Posterior cingulate gyrus (tissue), 11 donors: ENCODE measurements around the gene NCOA3.
"Not testable (repeated sequence)": the region's sequence is repeated elsewhere in the genome, so short reads cannot be mapped to it uniquely, and the experiment has no call there.

Experiments used
- DNase-seq, 10 donors: peaks; one replicate each; pipeline versions ENCODE4 v3.0.0 to v3.0.0-alpha.2; 2020 to 2021; ENCODE audit warnings: mixed read lengths in 3 of 10
- intact Hi-C: fragments of 100-400 bp; cut with DNase I; formaldehyde crosslinking; loops from one replicate; pipeline ENCODE4 v1.15.1; 2023

Gene NCOA3

GRCh38 chr20:47557791-47558190 lies 56.1 kb downstream of the NCOA3 start:
- intact Hi-C loops: no loop called here

GRCh38 chr20:47558295-47559066 lies 56.8 kb downstream of the NCOA3 start:
- DNase-seq: no peak
- intact Hi-C loops: no loop called here

More at GRCh38 chr20:47557791-47558190, 56.1 kb downstream of the NCOA3 start:
- no peak for DNase-seq

GRCh38 chr20:47559141-47559540 lies 57.5 kb downstream of the NCOA3 start:
- DNase-seq: no peak
- intact Hi-C loops: no loop called here

GRCh38 chr20:47561180-47561579 lies 59.5 kb downstream of the NCOA3 start:
- DNase-seq: no peak
- intact Hi-C loops: no loop called here

GRCh38 chr20:47561603-47562583 lies 60.2 kb downstream of the NCOA3 start:
- no peak for DNase-seq
- intact Hi-C loops: no loop called here

- no peak for DNase-seq
- intact Hi-C loops: no loop called here
Measured at GRCh38 chr20:47566269-47566668, 64.6 kb downstream of the NCOA3 start.

- no peak for DNase-seq
- intact Hi-C loops: no loop called here
Measured at GRCh38 chr20:47568019-47568418, 66.3 kb downstream of the NCOA3 start.

- DNase-seq: no peak
- intact Hi-C loops: no loop called here
Measured at GRCh38 chr20:47568837-47569410, 67.2 kb downstream of the NCOA3 start.

GRCh38 chr20:47571426-47571825 lies 69.7 kb downstream of the NCOA3 start:
- intact Hi-C loops: no loop called here
- no peak for DNase-seq

GRCh38 chr20:47572105-47572729 lies 70.5 kb downstream of the NCOA3 start:
- DNase-seq: no peak
- intact Hi-C loops: no loop called here

- no peak for DNase-seq
- intact Hi-C loops: no loop called here
Measured at GRCh38 chr20:47573559-47573958, 71.9 kb downstream of the NCOA3 start.

- DNase-seq: no peak
- intact Hi-C loops: no loop called here
Measured at GRCh38 chr20:47574616-47575364, 73.1 kb downstream of the NCOA3 start.

- intact Hi-C loops: loop anchor here (2.0 kb wide), 1 partner anchor 74 kb away; no protein-coding TSS in a partner anchor
- peak in 4 of 10 donors; percentile 11 to 81 (median 14) for DNase-seq
Measured at GRCh38 chr20:47576516-47577033, 74.9 kb downstream of the NCOA3 start.

- intact Hi-C loops: loop anchor here (2.0 kb wide), 1 partner anchor 75 kb away; no protein-coding TSS in a partner anchor
- DNase-seq: no peak
Measured at GRCh38 chr20:47577314-47577713, 75.6 kb downstream of the NCOA3 start.

- DNase-seq: no peak
- intact Hi-C loops: no loop called here
Measured at GRCh38 chr20:47578543-47578942, 76.9 kb downstream of the NCOA3 start.

GRCh38 chr20:47580686-47581085 lies 79.0 kb downstream of the NCOA3 start:
- not testable (repeated sequence) for DNase-seq

GRCh38 chr20:47581090-47581489 lies 79.4 kb downstream of the NCOA3 start:
- no peak for DNase-seq
- intact Hi-C loops: no loop called here

More at GRCh38 chr20:47580686-47581085, 79.0 kb downstream of the NCOA3 start:
- intact Hi-C loops: not testable (repeated sequence)

- intact Hi-C loops: no loop called here
Measured at GRCh38 chr20:47583551-47583950, 81.9 kb downstream of the NCOA3 start.

GRCh38 chr20:47585087-47585747 lies 83.5 kb downstream of the NCOA3 start:
- intact Hi-C loops: no loop called here
- no peak for DNase-seq

More at GRCh38 chr20:47583551-47583950, 81.9 kb downstream of the NCOA3 start:
- no peak for DNase-seq
